Left hindlimb (tissue), 1 donor: ENCODE measurements around the gene ZNHIT1.
"Not testable (repeated sequence)": the region's sequence is repeated elsewhere in the genome, so short reads cannot be mapped to it uniquely, and the experiment has no call there.

Source experiments
- DNase-seq: peaks from one replicate; pipeline ENCODE4 v3.0.0-alpha.2; 2018

The ZNHIT1 gene

DNA sequence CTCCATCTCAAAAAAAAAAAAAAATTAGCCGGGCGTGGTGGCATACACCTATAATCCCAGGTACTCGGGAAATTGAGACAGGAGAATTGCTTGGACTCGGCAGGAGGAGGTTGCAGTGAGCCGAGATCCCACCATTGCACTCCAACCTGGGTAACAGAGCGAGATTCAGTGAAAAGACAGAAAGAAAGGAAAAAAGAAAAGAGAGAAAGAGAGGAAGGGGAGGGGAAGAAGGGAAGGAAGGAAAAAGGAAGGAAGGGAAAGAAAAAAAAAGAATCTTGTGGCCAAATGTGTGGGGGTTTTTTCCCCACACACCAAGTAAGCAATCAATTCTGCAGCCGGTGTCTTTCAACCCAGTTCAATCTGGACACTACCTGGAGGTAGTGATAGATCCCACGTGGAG, 28.9 kb upstream of the ZNHIT1 start:
- no peak for DNase-seq

DNA sequence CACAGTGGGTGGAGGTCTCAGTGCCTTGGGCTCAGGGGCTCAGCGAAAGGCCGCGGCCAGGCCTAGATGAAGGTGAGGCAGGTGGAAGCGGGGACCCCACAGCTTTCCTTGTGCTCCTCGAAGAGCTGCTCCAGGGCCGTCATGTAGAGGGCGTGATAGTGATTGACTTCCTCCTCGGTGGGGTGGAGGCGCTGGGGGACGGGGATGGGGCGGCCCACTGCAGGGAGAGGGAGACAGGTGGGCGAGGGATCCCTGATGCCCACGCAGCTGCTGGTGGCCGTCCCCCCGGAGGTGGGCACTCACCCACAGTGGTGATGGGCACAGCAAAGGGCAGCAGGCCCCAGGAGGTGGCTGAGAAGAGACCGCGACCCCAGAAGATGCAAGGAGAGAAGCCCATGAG, 22.1 kb upstream of the ZNHIT1 start:
- DNase-seq, result no peak

DNA sequence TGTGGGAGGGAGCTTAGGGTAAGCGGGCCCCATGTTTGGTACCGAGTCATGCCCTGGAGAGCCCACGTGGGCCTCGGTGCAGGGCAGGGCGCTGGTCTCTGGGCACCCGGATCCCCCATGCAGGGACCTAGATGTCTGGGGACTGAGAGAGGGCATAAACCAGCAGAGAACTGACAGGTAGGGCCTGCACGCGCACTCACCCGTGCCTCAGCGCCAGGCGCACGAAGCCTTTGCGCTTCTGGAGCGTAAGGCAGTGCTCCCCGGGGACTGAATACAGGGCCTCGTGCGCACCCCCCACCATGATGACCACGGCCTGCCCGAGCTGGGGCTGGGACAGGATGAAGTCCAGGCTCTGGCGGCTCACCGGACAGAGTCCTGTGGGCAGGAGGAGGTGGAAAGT, 20.0 kb upstream of the ZNHIT1 start:
- no peak for DNase-seq

DNA sequence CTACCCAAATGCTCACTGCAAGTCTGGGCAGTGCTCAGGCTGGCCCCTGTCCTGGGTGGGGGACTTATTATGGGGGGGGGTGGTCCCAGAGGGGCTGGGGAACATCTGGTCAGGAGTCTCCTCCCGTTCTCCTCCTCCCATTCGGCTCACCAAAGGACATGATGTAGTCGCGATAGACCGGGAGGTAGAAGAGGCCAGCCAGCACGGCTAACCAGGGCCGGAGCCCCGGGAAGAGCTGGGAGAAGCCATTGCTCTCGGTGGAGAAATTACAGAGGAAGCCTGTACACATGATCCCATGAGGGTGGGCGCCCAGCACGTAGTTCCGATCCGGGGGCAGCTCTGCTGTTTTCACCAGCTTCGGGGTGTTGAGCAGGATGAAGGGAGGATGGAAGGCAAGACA, 19.5 kb upstream of the ZNHIT1 start:
- no peak for DNase-seq

DNA sequence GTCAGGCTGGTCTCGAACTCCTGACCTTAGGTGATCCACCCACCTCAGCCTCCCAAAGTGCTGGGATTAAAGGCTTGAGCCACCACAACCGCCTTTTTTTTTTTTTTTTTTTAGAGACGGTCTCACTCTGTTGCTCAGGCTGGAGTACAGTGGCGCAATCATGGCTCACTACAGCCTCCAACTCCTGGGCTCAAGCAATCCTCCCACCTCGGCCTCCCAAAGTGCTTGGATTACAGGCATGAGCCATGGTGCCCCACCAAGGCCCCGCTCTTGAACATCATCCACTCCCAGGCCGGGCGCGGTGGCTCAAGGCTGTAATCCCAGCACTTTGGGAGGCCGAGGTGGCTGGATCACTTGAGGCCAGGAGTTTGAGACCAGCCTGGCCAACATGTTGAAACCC, 18.4 kb upstream of the ZNHIT1 start:
- DNase-seq, result not testable (repeated sequence)

DNA sequence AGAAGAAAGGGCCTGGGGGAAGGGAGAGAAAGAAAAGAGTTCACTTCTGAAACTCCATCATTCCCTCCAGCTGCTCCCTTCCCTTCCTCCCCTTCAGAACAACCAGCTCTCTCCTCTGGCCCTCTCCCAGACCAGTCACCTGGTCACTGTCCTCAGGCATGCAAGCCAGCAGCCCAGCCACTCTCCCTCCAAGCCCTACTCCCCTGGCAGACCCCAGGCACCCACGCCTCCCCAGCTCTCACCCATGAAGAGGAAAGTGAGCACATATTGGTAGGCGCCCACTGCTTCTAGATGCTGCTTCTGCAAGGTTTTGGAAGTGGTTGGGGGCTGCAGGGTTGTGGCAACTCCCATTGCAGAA, 17.5 kb upstream of the ZNHIT1 start:
- no peak for DNase-seq

DNA sequence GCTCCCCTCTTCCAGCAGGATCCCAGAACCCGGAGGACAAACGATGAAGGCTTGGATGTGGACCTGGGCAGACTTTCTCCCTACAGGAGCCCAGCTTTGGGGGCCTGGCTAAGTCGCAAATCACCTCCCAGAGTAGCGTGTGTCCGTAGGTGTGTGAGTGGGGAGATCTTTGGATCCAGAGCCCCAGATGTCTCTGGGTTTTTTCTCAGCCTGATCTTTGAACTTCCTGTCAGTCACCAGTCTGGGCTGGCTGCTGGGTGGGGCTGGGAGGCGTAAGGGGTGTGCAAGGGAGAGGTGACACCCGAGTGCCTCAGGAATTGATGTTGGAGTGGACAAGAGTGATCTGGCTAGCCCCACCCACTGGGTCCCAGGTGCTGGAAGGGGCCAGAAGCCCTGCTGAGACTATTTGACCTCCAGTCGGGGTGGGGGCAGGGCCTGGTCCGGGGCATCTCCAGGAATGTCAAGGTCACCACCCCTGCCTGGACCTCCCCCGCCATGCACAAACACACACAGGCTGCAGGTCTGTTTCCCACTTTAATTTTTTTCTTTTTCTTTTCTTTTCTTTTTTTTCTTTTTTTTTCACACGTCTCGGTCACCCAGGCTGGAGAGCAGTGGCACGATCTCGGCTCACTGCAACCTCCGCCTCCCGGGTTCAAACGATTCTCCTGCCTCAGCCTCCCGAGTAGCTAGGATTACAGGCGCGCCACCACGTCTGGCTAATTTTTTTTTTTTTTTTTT, 16.9 kb upstream of the ZNHIT1 start, which contains the start of gene MOGAT3:
MOGAT3 (minus strand) TSS at position 175 of the 738 bp plus-strand sequence. CDS start 182 bp downstream, outside the sequence.
- DNase-seq, result no peak

DNA sequence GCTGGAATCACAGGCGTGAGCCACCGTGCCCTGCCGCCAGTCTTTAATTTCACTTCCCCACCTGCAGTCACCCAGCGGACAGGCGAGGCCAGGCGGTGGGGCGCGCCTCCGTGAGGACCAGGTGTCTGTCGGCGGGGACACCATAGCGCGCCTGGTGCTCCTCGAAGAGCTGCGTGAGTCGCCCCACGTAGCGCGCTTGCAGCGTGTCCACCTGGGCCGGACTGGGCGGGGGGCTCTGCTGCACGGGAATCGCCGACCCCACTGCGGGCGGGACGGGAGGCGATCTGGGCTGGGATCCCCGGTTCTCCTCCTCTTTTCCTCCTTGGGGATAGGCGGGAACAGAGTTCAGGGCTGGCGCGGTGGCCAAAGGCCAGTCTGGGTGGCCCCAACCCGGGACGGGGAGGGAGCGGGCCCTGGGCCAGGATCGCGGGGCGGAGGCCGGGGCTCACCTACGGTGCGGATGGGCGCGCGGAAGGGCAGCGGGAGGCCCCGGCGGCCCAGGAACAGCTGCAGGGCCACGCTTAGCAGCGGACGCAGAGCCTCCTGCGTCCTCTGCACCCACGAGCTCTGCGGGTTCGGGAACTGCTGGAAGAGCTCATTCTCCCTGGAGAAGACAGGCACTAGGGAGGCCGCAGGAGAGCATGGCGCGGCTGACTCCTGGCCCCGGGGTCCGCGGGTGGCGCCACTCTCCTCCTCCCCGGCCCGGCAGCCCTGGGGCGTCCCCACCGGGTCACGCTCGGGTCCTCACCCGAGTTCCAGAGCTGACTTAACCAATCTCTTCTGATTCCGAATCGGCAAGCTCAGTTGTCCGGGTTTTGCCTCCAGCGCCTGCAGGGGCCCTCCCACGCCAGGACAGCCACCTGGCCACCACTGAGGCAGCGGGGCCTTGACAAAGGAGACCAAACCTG, 16.0 kb upstream of the ZNHIT1 start:
- DNase-seq, result no peak

DNA sequence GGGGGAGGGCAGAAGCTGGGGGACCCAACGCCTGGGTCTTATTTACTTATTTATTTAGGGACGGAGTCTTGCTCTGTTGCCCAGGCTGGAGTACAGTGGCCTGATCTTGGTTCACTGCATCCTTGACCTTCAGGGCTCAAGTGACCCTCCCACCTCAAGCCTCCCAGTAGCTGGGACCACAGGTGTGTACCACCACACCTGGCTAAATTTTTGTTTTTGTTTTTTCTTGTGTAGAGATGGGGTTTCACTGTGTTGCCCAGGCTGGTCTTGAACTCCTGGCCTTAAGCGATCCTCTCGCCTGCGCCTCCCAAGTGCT, 15.4 kb upstream of the ZNHIT1 start:
- DNase-seq, result no peak

DNA sequence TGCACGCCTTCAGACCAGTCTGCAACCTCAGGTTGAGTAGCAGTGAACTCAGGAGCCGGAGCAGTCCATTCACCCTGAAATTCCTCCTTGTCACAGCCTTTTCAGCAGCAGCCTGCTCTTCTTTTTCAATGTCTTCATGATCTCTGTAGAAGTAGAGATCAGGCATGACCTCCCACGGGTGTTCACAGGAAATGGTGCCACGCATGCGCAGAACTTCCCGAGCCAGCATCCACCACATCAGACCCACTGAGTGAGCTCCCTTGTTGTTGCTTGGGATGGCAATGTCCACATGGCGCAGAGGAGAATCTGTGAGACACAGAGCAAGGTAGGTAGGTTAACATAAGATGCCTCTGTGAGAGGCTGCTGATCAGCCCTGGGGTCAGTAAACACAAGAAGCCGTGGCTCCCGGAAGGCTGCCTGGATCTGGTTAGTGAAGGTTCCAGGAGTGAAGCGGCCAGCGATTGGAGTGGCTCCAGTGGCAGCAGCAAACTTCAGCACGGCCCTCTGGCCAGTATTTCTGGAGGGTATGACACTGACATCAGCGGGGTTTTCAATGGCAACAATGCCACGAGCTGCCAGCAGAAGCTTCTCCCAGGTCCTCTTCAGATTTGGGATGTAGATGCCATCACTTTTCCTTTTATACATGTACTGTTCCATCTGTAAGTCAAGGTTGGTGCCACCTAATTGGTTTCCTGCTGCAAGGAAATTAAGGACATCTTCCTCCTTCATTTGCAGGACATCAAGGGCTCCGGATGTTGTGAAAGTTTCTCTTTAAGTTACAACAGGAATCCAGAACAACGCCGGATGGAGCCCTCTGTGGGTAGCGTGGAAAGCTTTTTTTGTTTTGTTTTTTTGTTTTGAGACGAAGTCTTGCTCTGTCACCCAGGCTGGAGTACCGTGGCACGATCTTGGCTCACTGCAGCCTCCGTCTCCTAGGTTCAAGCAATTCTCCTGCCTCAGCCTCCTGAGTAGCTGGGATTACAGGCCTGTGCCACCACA, 13.9 kb upstream of the ZNHIT1 start:
- not testable (repeated sequence) for DNase-seq

DNA sequence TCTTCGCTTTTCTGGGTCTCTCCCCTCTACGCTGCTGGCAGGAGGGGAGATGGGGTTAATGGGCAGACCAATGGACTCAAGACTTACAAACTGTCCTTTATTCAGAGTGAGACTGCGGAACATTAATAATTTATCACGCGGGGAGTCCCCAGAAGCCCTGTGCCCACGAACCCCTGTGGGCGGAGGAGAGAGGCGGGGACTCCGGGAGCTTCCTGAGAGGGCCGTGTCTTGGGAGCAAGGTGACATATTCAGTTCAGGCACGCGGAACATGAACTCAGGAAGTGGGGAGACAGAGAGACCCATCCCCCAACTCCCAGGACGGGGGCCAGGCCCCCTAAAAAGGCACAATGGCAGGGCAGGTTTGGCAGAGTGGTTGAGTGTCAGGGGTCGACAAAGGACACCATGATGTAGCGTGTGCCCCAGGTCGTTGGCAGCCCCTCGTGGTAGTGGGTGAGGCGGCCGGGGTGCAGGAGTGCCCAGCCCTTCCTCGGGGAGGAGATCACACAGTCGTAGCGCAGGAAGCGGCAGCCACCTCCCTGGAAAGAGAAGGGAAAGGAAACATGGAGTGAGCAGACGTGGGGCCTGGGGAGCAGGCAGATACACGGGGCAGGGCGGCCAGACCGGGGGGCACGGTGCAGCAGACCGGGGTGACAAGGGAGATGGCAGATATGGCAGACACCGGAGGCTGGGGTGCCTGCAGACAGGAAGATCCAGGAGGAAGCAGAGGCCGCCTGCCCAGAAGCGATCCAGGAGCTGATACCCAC, 11.9 kb upstream of the ZNHIT1 start:
- DNase-seq, result no peak

DNA sequence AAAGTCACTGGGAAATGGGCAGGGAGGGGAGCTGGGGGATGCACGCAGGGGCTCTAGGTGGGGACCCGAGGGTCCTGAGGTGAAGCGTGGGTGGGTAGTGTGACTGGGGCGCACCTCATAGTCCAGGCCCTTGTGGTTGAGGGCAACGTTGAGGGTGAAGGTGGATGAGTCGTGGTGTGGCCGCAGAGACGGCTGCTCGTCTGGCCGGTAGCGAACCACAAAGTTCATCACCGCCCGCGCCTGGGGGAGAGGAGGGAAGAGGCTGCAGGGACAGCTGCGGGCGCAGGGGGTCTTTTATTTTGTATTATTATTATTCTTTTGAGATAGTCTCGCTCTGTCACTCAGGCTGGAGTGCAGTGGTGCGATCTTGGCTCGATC, 11.3 kb upstream of the ZNHIT1 start:
- DNase-seq, result no peak

DNA sequence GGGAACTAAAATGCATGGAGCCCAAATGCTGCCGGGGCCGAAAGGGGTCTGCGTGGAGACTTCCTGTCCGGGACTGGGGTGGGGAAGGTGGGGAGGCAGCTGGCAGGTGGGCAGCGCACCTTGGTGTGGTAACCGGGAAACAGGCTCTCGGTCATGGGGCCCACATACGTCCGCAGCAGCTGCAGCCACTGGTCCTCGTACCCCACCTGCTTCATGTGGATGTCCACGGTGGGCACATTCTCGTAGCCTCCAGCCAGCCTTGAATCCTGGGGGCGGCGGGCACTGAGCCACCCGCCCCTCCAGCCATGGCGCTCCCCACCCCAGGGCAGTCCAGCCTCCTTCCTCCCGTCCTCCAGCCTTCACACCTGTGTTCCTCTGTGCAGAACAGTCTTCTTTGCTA, 10.5 kb upstream of the ZNHIT1 start:
- no peak for DNase-seq

DNA sequence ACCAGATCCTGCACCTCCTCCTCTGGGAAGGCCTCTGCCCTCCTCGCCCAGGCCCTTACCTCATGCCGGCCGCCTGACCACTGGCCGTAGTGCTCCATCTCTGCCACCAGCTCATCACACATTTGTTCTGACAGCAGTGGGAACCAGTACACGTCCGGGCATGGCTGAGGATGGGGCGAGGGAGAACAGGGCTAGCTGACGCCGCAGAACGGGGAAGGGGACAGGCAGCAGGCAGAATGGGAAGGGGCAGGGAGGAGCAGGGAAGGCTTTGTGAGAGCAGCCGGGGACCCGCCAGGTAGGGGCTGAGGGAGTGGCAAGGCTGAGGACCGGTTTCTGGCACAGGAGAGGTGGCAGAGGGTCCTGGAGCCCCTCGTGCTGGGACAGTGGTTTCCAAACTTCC, 9.2 kb upstream of the ZNHIT1 start:
- DNase-seq, result no peak

DNA sequence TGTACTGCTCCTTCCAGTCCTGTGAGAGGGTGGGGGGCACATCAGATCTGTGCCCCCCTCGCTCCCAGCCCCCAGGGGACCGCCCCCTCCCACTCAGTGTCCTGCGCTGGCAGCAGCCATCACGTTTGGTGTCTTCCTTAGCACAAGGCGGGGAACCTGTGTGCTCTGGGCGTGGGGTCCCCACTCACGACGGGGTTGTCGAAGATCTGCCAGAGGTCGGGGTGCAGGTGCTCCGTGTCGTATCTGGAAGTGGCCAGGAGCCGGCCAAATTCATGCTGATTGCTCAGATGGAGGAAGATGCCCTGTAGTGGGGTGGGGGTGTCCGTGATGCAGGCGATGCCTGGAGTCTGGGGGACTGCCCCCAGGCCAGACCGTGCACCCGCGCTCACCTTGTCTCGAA, 7.8 kb upstream of the ZNHIT1 start:
- DNase-seq, result no peak

DNA sequence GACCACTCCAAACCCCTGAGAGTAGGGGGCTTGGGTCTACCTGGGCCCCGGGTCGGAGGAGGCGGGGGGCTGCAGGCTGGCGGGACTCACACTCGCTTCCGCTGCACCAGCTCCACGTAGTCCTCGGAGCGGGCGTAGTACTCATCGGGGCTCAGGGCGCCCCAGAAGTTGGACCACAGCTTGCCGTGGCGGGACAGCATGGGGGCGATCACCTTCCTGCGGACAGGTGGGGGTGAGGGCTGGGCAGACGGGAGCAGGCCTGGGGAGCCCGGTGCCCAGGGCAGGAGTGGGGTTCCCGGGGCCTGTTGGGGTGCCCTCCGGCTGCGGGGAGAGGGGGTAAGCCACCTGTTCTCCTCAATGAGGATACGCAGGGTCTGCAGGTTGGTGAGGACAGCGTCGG, 6.5 kb upstream of the ZNHIT1 start:
- no peak for DNase-seq

DNA sequence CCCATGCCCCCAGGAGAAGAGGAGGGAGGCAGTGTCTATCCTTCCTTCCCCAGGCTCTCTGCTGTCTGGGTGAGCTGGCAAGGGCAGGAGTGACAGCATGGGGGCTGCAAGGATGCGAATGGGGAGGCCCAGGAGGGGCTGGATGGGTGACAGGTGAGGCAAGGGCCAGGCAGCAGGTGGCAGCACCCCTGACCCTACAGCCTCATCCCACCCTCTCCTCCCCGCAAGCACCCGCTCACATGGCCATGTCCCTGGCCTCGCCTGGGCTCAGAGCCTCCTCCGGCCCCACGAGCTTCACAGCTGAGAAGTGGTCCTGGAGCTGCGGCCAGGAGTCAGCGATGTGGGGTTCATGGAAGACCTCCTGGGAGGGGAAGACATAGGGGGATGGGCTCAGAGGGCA, 6.0 kb upstream of the ZNHIT1 start:
- DNase-seq, result no peak

DNA sequence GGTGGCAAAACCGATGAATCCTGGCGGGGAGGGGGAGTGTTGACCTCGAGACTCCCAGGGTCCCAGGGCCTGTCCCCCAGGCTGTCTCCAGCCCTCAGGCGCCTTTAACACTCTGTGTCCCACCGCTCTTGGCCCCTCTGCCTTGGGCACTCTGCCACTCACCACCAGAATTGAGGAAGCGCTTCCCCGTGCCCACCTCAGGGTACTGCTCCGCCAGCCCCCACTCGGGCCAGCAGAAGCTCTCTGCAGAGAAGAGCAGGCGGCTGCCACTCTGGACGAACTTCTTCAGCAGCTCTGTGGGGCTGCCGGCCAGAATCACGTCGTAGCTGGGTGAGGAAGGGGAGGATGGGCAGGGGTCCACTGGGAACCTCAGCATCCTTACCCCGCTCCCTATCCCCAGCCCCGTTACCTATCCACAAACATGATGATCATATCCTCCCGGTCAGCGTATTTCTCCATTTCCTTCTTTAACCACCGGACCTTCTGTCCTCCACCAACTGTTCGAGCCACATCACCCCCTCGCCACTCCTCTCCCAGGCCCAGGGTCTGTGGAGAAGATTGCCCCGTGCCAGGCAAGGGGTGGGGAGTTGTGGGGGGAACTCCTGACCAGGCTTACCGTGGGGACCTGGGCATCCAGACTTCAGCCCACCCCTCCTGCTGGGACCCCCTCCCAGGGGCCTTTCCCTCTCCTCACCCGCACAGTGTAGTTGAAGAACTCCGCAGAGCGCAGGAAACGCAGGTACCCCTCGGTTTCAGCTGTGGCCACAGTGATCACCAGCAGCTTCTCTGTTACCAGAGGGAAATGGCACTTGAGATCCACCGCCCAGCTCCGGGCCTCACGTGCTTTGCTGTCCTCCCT, 1.7 kb upstream of the ZNHIT1 start:
- DNase-seq, result no peak

DNA sequence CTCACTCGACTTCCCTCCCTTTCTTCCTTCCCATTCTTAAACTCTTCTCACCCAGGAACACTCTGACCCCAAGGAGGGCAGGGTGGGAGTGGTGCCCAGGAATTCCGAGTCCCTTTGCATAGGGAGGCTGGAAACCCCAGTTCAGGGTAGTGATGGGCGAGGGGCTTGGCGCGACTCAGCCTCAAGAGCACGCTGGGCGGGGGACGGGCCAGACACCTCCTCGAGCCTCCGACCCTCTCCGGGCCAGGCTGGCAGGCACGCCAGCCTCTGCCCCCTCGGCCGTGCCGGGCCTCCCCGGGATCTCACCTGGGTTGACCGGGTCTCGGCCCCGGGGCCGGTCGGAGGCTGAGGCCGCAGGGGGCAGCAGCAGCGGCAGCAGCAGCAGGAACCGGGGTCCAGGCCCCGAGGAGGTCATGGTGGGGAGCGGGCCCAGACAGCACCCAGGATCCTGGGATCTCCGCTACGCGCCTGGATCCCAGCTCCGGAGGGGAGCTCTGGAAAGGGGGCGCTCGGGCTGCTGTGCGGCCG, 1.0 kb upstream of the ZNHIT1 start:
- no peak for DNase-seq

DNA sequence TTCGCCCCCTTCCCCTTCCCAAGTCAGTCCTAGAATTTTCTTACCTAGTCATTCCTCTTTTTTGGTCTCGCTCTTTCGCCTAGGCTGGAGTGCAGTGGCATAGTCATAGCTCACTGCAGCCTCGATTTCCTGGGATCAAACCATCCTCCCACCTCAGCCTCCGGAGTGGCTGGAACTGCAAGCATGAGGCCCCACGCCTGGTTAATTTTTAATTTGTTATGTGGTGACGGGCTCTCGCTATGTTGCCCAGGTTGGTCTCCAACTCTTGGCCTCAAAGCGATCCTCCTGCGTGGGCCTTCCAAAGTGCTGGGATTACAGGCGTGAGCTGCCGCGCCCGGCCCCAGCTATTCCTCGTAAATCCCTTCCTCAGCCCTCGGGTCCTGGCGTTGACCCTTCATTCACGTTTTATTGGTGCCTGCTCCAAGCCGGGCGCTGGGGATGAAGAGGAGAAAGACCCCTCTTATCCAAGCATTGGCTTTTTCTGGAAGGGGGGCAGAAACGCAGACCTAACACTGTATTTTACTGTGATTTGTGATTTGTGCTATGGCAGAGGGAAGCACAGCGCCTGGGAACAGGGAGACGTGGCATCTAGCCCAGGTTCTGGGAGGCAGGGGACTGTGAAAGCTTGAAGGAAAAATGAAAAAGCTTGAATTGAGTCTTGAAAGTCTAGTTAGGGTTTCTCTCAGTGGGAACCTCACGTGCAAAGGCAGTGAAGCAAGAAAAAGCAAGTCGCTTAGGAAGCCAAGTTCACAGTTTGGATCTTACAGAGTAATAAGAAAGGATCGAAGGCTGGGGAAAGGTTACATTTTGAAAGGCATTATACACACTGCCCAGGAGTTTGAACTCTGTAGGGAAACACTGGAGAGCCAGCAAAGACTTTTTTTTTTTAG, 516 bp downstream of the ZNHIT1 start:
- DNase-seq, result no peak
